GM21528 (cell line): Measurements from ENCODE around the gene GPR37L1.
"Not testable (repeated sequence)": the region's sequence is repeated elsewhere in the genome, so short reads cannot be mapped to it uniquely, and the experiment has no call there.

Experiments
- ATAC-seq: cut with Tn5 transposase; IDR thresholded peaks from one replicate; pipeline ENCODE4 v1.9.1; 2021; ENCODE audit warnings: mild to moderate bottlenecking, moderate library complexity; ENCODE audit not compliant: unreplicated experiment, low FRiP score

The GPR37L1 gene

GRCh38 chr1:202107801-202108731 is 14.7 kb upstream of the GPR37L1 start:
- no peak for ATAC-seq

DNA sequence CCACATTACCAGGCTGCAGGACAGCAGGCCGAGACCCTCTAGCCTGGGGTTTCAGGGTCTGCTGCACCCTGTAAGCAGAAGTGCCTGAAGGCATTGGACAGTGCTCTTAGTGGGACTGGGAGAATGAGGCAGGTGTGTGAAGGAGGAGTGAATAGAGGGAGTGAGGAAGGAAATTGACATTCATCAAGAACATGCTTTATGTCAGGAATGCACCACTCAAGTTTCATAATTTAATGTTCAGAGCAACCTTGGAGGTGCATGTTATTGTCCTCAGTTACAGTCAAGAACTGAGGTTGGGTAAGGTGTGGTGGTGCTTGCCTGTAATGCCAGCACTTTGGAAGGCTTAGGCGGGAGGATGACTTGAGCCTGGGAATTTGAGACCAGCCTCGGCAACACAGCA is 11.7 kb upstream of the GPR37L1 start:
- ATAC-seq = no peak

DNA sequence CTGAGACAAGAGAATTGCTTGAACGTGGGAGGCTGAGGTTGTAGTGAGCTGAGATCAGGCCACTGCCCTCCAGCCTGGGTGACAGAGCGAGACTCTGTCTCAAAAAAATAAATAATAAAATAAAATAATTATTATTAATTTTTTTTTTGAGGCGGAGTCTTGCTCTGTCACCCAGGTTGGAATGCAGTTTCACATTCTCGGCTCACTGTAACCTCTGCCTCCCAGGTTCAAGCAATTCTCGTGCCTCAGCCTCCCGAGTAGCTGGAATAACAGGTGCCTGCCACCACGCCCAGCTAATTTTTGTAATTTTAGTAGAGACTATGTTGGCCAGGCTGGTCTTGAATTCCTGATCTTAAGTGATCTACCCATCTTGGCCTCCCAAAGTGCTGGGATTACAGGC is 11.1 kb upstream of the GPR37L1 start:
- not testable (repeated sequence) for ATAC-seq

DNA sequence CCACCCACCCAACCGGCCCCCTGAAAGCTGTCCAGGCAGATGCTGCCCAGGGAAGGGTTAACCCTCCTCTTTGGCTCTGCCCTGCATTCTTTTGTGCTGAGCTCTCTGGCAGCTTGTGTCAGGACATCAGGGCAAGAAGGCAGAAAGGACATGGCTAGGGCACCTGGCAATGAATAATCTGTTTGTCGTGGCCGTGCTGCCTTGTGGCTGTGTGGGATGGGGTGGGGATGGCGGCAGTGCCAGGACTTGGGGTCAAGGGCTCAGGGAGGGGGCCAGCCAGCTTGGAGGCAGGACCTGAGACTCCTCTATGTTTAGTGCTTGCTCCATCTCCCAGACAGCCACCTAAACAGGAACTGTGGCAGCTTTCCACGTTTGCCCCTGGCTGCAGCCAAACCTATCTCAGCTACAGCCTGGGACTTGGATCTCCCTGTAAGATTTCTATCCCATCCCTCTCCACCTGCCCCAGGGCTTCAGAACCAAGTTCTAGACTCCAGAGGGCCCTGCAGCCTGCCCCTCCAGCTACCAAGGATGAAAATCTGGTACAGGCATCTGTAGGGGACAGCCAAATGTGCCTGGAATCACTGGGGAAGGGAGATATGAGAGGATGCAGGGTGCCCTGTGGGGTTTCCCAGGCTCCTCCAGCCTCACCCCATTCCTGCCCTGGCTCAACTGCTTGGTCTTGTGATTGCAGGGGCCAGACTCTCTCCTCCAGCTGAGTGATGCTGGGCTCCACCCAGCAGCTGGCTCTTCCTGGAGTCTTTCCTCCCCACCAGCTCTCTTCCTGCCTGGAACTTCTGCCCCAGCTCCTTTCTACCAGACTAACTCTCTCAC is 9.6 kb upstream of the GPR37L1 start:
- no peak for ATAC-seq

DNA sequence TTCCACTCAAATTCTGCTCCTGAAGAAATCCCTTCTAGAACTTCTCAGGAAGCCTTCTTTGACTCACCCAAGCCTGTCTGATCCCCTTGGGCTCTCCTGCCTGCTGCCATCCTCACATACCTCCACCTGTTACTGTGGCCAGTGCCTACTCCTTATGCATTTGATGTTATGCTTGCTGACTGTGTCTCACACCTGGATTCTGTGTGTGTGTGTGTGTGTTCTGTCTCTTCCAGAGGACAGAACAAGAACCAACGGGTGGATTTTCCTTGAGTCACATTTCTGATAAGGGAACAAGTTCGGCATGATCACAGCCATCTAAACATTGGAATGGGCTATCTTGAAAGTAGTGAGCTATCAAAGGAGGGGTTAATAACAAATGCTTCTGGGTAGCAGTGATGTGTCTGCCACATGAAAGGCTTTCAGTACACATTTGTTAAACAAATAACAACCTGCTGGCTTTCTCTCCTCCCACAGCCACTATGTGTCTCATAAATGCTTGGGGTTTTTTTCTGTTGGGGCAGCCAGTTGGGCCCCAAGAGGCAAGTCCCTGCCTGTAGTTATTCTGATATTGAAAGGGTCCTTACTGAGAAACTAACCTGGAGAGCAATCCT is 8.9 kb upstream of the GPR37L1 start:
- no peak for ATAC-seq

DNA sequence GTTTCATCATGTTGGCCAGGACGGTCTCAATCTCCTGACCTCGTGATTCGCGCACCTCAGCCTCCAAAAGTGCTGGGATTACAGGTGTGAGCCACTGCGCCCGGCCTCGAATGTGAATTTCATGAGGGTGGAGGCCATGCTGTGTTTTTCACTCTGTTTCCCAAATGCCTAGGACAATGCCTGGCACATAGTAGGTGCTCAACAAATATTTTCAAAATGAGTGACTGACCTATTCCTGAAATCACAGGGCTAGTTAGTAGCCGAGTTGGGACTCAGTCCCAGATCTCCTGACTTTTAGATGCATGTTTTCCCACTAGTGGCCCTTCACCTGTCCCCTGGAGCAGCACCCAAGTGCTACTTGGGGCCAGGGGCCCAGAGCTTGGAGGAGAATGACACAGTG is 6.4 kb upstream of the GPR37L1 start:
- ATAC-seq = no peak

- ATAC-seq = no peak
Measured at GRCh38 chr1:202117898-202118371, 4.8 kb upstream of the GPR37L1 start.

DNA sequence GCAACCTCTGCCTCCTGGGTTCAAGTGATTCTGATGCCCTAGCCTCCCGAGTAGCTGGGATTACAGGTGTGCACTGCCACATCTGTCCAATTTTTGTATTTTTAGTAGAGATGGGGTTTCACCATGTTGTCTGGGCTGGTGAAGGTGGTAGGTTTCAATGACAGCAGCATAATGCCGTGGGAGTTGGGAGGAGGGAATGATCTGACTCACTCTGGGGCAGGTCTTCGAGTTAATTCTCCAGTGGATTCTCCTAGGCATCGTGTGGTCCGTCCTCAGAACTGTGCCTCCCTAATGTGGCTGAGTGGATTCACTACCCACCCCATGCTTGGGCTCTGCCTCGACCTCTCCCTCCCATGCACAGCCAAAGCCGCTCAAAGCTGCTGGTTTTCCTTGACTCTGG is 1.7 kb upstream of the GPR37L1 start:
- no peak for ATAC-seq

GRCh38 chr1:202123336-202123813 is 658 bp downstream of the GPR37L1 start:
- no peak for ATAC-seq

- no peak for ATAC-seq
Measured at GRCh38 chr1:202124142-202124541, 1.4 kb downstream of the GPR37L1 start.

- ATAC-seq = no peak
Measured at GRCh38 chr1:202125611-202126010, 2.9 kb downstream of the GPR37L1 start.

DNA sequence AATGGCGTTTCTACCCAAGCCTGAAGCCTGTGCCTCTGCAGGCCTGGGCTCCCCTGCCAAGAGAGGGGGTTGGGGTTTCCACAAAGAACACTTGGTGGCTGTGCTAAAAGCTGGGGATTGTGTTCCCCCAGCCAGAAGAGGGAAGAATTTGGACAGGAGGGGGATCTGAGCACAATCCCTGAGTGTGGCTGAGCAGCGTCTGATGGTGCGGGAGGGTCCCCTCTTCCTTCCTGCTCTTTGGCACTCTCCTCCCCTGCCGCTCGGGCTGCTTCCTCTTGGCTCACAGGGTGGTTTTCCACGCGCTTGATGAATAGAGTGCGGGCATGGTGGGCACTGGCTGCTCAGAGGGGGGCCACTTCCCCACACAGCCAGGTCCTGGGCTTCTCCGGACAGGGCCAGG is 3.7 kb downstream of the GPR37L1 start:
- ATAC-seq = no peak

DNA sequence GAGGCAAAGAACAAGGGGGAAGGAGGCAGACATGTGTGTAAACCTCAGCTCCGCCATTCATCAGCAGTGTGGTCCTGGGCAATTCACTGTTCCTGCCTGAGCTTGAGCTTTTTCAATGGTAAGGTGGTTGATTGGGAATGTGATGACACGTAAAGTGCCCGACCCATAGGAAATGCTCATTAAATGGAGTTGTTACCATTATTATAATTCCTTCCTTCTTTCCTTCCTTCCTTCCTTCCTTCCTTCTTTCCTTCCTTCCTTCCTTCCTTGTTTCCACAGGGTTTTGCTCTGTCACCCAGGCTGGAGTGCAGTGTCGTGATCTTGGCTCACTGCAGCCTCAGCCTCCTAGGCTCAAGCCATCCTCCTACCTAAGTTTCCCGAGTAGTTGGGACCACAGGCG is 4.3 kb downstream of the GPR37L1 start:
- ATAC-seq = no peak

DNA sequence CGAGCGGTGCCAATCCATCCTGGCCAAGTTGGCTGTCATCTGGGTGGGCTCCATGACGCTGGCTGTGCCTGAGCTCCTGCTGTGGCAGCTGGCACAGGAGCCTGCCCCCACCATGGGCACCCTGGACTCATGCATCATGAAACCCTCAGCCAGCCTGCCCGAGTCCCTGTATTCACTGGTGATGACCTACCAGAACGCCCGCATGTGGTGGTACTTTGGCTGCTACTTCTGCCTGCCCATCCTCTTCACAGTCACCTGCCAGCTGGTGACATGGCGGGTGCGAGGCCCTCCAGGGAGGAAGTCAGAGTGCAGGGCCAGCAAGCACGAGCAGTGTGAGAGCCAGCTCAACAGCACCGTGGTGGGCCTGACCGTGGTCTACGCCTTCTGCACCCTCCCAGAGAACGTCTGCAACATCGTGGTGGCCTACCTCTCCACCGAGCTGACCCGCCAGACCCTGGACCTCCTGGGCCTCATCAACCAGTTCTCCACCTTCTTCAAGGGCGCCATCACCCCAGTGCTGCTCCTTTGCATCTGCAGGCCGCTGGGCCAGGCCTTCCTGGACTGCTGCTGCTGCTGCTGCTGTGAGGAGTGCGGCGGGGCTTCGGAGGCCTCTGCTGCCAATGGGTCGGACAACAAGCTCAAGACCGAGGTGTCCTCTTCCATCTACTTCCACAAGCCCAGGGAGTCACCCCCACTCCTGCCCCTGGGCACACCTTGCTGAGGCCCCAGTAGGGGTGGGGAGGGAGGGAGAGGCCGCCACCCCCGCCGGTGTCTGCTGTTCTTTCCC is 5.3 kb downstream of the GPR37L1 start:
- no peak for ATAC-seq

GRCh38 chr1:202129453-202130296 is 7.0 kb downstream of the GPR37L1 start:
- ATAC-seq = no peak

- ATAC-seq = no peak
Measured at GRCh38 chr1:202130297-202130721, 7.6 kb downstream of the GPR37L1 start.

DNA sequence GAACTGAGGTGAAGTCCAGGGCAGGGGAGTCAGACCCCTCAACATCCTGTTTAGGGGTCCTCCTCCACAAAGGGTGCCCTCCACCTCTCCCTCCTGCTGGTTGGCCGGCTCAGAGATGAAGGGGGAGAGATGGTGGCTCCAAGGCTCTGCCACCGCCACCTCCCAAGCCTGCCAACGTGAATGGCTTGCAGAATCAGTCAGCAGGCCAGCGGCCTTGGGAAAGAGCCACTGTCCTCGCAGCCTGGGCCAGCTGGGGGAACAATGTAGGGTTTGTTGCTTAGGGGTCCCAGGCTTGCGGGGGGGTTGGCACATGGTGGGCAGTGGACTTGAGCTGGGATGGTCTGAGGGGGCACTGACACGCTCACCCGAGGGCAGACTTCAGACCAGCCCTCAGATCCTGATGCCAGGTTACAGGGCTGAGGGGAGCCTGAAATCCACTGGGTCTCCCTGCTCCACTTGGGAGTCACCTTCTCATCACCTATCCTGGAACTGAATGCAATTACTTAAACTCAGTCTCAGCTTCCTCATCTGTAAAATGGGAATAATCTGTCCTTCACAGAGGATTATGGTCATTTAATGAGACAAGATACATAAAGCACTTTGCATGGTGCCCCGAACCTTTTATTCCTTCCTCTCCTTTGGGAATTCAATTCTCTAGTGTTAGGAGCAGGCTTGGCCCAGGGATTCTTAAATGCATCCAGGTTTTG is 8.3 kb downstream of the GPR37L1 start:
- ATAC-seq = no peak

DNA sequence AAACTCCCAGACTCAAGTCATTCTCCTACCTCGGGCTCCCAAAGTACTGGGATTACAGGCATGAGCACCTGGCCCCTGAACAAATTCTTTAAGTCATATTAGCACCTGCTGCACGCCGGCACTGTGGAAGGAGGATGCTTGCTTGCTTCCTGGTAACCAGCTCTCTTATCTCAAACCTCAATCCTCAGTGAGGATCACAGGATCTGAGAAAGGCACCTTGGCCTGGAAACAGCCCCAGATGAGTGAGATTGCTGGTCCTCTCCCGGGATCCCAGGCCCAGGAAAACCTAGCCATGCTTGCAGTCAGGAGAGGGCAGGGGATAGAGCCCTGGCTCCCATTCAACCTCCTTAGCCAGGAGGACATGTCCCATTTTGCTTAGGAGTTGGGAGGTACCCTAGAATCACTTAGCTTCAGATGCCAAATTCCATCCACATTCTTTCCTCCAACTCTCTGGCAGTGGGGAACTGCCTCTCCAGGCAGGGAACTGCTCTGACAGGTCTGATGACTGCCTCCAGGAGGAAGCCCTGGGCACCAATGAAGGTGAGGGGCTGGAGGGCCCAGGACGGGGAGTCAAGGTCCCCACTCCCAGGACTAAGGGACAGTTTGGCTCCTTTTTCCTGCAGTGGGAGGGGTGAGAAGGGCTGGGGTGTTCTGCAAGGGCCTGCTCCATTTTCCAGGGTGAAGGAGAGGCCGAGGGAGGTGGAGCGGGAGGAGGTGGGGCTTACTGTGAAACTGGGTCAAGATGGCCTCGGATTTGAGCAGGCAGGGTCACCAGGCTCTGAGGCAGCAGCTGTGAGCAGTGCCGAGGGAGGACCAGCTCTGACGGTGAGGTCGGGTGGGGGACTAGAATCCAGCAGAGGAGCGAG is 9.5 kb downstream of the GPR37L1 start:
- no peak for ATAC-seq
